RWPE2 (cell line): ENCODE measurements around the gene TUBGCP5.

Experiments
- ATAC-seq: fragments of 200-7000 bp; cut with Tn5 transposase; 3 replicates; pipeline ENCODE4 v1.9.1; 2021; ENCODE audit warnings: low read depth
- DNase-seq: peaks from one replicate; pipeline ENCODE4 v3.0.0-alpha.2; 2020; ENCODE audit warnings: low spot score
- H3K27ac ChIP-seq: fragments of 450-650 bp; 2 replicates; pipeline ENCODE4 v1.5.1; 2017; ENCODE audit warnings: mild to moderate bottlenecking; ENCODE audit not compliant: poor library complexity, severe bottlenecking
- H3K27me3 ChIP-seq: fragments of 250-450 bp; sonication (Bioruptor Pico); 2 replicates; pipeline ENCODE4 v1.5.1; 2021; ENCODE audit warnings: mild to moderate bottlenecking, moderate library complexity; ENCODE audit not compliant: insufficient read depth, poor library complexity, severe bottlenecking
- H3K36me3 ChIP-seq: fragments of 250-450 bp; sonication (Bioruptor Pico); 2 replicates; pipeline ENCODE4 v1.5.1; 2020; ENCODE audit warnings: low read depth, mild to moderate bottlenecking, moderate library complexity
- H3K4me1 ChIP-seq: fragments of 250-450 bp; sonication (Bioruptor Pico); 2 replicates; pipeline ENCODE4 v1.5.1; 2021; ENCODE audit warnings: mild to moderate bottlenecking, moderate library complexity; ENCODE audit not compliant: insufficient read depth, poor library complexity, severe bottlenecking
- H3K4me3 ChIP-seq: fragments of 250-450 bp; sonication (Bioruptor Pico); 2 replicates; pipeline ENCODE4 v1.5.1; 2021; ENCODE audit warnings: mild to moderate bottlenecking, moderate library complexity; ENCODE audit not compliant: severe bottlenecking
- H3K9me3 ChIP-seq: fragments of 250-450 bp; sonication (Bioruptor Pico); 2 replicates; pipeline ENCODE4 v1.5.1; 2021; ENCODE audit warnings: mild to moderate bottlenecking, moderate library complexity; ENCODE audit not compliant: severe bottlenecking
- TF ChIP-seq, protein P1 (sequence below): fragments of 450-650 bp; IDR thresholded peaks from one replicate; pipeline ENCODE4 v1.5.1; 2017; ENCODE audit warnings: mild to moderate bottlenecking, moderate library complexity; ENCODE audit not compliant: poor library complexity, severe bottlenecking

Gene TUBGCP5

DNA sequence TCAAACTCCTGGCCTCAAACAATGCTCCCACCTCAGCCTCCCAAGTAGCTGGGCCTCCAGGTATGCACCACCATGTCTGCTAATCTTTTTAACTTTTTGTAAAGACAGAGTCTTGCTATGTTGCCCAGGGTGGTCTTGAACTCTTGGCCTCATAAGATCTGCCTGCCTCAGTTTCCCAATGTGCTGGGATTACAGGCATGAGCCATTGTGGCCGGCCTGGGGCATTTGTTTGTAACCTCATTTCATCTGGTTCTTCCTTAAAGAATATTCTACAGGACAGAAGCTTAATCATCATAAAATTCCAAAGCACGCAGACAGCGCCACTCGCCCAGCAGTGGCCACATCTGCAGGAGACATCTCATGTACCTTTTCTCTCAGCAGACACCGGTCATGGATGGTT lies 35.6 kb downstream of the TUBGCP5 start:
- Histone ChIP-seq H3K9me3 (no peaks in the 10 kb centered on the region), H3K4me3 (no peak overlapping the region), H3K36me3 (peaks cover 93% of the 10 kb centered on the region), H3K4me1 (no peaks in the 10 kb centered on the region), H3K27ac (no peak overlapping the region), H3K27me3 (no peaks in the 10 kb centered on the region)
- TF ChIP-seq, protein P1, sequence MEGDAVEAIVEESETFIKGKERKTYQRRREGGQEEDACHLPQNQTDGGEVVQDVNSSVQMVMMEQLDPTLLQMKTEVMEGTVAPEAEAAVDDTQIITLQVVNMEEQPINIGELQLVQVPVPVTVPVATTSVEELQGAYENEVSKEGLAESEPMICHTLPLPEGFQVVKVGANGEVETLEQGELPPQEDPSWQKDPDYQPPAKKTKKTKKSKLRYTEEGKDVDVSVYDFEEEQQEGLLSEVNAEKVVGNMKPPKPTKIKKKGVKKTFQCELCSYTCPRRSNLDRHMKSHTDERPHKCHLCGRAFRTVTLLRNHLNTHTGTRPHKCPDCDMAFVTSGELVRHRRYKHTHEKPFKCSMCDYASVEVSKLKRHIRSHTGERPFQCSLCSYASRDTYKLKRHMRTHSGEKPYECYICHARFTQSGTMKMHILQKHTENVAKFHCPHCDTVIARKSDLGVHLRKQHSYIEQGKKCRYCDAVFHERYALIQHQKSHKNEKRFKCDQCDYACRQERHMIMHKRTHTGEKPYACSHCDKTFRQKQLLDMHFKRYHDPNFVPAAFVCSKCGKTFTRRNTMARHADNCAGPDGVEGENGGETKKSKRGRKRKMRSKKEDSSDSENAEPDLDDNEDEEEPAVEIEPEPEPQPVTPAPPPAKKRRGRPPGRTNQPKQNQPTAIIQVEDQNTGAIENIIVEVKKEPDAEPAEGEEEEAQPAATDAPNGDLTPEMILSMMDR: peak; percentile 8
- ATAC-seq (no peak), DNase-seq (peak; percentile 28)

DNA sequence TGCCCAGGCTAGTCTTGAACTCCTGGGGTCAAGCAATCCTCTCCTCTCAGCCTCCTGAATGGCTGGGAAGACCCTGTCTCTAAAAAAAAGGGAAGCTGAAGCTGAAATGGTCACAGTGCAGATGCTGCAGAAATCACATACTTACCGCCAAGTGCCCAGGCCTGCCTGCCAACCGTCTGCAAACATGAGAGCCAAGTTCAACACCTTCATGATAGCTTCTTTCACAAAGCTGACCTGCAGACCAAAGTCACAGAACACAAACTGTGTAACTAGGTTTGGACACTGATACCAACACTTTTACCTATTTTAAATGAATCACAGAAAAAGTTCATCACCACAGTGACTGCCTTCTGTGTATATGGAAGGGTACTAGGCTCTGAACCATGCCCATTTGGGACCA lies 36.4 kb downstream of the TUBGCP5 start:
- TF ChIP-seq, protein P1: no peak
- DNase-seq (peak; percentile 19), ATAC-seq (no peak)
- no peak overlapping the region for H3K4me3 ChIP-seq
- H3K27me3 ChIP-seq: no peaks in the 10 kb centered on the region
- H3K36me3 ChIP-seq: peaks cover 93% of the 10 kb centered on the region
- no peak overlapping the region for H3K27ac ChIP-seq
- H3K9me3 ChIP-seq: no peaks in the 10 kb centered on the region
- no peaks in the 10 kb centered on the region for H3K4me1 ChIP-seq

DNA sequence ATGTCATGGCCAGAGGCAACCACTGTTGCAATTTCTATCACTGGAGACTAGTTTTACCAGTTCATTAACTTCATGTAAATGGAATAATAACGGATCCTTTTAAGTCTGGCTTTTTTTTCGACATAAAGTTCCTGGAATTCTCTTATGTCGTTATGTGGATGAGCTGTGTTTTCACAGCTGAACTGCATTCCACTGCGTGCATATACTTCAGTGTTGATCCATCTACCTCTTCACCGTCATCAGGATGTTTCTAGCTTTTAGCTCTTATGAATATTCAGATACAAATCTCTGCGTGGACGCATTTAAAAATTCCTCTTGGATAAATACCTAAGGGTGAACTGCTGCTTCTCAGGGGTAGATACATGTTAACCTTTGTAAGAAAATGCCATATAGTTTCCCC lies 43.6 kb downstream of the TUBGCP5 start:
- Histone ChIP-seq H3K4me3 (no peak overlapping the region), H3K4me1 (no peaks in the 10 kb centered on the region), H3K27me3 (no peaks in the 10 kb centered on the region), H3K36me3 (peaks cover 50% of the 10 kb centered on the region), H3K27ac (no peak overlapping the region), H3K9me3 (no peaks in the 10 kb centered on the region)
- ATAC-seq (no peak), DNase-seq (no peak)
- TF ChIP-seq, protein P1: no peak

DNA sequence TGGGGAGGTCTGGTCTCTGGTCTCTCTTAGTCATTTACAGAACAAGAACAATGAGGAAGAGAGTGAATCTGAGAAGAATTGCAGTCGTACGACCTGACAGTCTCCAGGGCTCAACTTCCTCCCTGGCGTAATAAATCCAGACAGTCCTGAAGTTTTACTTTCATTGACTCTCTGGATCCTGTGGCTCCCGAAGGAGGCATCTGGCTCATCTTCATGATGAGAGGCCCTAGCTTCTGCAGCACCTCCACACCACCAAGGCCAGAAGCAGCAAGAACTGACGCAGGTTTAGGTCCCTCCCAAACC lies 47.4 kb downstream of the TUBGCP5 start:
- DNase-seq (peak; percentile 34), ATAC-seq (no peak)
- peaks cover 20% of the 10 kb centered on the region for H3K36me3 ChIP-seq
- no peaks in the 10 kb centered on the region for H3K9me3 ChIP-seq
- TF ChIP-seq, protein P1: no peak
- no peaks in the 10 kb centered on the region for H3K4me1 ChIP-seq
- no peak overlapping the region for H3K27ac ChIP-seq
- H3K27me3 ChIP-seq: no peaks in the 10 kb centered on the region
- H3K4me3 ChIP-seq: no peak overlapping the region

DNA sequence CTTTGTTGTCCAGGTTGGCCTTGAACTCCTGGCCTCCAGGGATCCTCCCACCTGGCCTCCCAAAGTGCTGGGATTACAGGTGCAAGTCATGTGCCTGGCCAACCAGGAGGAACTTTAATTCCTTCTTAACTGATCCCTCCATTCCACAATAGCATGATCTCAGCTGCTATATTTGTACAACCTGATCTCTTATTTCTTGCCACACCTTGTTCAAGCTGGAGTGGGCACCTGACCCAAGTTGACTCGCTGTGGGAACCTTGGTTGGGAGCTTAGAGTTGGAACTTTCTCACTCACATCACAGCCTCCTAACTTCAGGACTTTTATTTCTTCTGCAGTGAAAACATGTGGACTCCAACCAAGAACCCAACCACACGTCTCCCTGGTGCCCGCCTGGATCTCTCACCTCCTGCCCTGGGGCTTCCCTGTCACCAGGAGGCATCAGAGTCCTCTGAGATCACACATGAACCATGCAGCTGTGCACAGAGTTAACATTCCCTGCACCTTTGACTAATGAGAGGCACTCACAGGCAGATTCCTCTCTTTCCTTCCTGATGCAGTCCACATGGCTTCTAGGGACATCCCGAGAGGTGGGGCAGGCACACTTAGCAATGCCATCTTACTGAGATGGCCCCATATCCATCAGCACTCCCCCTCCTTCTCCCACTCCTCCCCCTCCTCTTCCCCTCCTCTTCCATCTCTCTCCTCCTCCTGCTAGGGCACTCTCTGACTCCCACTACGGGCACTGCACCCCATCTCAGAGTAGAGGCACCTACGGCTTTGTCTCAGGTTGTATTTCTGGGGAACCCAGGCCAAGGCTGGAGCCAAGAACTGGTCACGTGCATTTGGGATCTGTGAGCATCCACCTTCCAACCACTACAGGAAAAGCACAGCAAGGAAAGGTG lies 49.5 kb downstream of the TUBGCP5 start:
- TF ChIP-seq, protein P1: no peak
- ATAC-seq (peak; percentile 38; the same call in 2 of the 3 replicates), DNase-seq (peak; percentile 45)

More for the DNA sequence above, 49.5 kb downstream of the TUBGCP5 start:
- Histone ChIP-seq H3K27ac (no peak overlapping the region), H3K4me1 (no peaks in the 10 kb centered on the region), H3K4me3 (no peak overlapping the region), H3K36me3 (peaks cover 12% of the 10 kb centered on the region), H3K9me3 (no peaks in the 10 kb centered on the region), H3K27me3 (no peaks in the 10 kb centered on the region)
